Measurements from ENCODE around the gene FSHR.

- TF ChIP-seq, protein P1, sequence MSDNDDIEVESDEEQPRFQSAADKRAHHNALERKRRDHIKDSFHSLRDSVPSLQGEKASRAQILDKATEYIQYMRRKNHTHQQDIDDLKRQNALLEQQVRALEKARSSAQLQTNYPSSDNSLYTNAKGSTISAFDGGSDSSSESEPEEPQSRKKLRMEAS (IDR thresholded peaks at IDR 0.05), result no peak
- TF ChIP-seq CTCF (IDR thresholded peaks at IDR 0.05; ENCODE audit: low read depth, low read length, missing input control), result no peak
- no peak for TF ChIP-seq GABPA (IDR thresholded peaks at IDR 0.05 in 1 of 2, conservative IDR thresholded peaks at IDR 0.05 in 1 of 2)
- TF ChIP-seq TAF1 (conservative IDR thresholded peaks at IDR 0.05), result no peak
- TF ChIP-seq RAD21 (IDR thresholded peaks at IDR 0.05), result no peak
- TF ChIP-seq SP1 (IDR thresholded peaks at IDR 0.05), result no peak
- no peak for TF ChIP-seq JUND (IDR thresholded peaks at IDR 0.05)
- TF ChIP-seq YY1 (IDR thresholded peaks at IDR 0.05), result no peak
- TF ChIP-seq EGR1 (IDR thresholded peaks at IDR 0.05; ENCODE audit: low read depth in 2 of 2), result no peak
- no peak for TF ChIP-seq REST (IDR thresholded peaks at IDR 0.05)
These were observed 150.2 kb downstream of the FSHR start for GRCh38 chr2:49004036-49004626.
